ENCODE measurements around the gene PSMD12.
"Not testable (repeated sequence)": the region's sequence is repeated elsewhere in the genome, so short reads cannot be mapped to it uniquely, and the experiment has no call there.

Gene PSMD12

DNA sequence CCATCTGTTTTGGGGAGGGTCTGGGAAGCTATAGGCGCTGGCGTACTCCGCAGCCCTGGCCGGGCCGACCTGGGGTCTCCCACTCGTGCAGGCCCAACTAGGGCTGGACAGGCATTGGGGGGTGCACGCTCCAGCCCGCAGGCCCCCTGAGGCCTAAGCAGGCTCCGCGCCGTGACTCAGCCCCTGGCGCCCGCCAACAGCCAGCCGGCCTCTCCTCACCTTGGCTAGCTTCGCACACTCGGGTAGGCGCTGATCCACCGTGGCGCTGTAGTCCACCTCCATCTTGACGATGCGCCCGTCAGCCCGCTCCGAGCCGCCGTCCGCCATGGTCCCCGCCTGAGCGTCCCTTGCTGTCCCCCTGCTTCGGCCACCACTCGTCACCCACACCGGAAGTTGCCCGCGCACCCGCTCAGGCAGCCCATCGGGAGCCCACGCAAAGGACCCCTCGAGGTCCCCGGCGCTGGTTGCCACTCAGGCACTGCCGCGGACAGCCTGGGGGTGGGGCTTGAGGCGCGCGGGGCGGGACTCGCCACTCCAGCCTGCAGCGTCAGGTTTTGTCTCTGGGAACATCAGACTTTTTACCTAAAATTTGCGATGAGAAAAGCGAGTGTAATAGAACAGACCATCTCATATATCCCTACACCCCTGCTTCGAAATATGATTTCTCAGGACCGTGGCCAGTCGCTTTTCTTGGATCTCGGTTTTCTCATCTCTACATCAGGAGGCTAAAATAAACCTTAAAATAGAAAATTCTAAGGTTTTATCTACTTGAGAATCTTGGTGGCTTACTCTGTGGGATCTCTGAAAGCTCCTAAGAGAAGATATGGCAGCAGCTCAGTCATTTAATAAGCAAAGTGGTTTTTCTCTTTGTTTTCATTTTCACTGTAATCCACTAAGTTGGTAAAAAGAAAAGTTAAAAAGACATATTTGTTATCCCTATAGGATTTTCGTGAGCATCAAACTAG, at the start of gene PSMD12:
TSS of gene PSMD12 (minus strand) at position 385 of the 965 bp plus-strand sequence. CDS start at position 327, 58 bp downstream.
- peak; percentile 91 for DNase-seq (ENCODE audit: low spot score)

DNA sequence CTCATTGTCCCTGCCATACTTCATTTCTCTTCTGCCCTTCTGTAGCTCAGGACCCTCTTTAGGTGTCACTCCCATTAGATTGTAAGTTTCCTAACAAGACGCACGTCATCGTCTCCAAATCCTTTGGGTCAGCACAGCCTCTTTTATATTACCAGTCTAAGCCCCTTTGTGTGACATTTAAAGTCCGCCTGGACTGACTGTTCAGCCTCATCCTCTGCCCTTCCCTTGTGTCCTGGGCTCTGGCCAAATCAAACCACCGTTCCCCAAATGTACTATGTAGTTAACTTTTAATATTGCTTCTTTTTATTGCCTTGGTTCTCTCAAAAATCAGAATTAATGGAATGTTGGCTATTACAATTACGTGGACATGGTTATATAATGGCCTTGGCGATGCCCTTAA, 48.9 kb upstream of the PSMD12 start:
- DNase-seq (ENCODE audit: low spot score): no peak

DNA sequence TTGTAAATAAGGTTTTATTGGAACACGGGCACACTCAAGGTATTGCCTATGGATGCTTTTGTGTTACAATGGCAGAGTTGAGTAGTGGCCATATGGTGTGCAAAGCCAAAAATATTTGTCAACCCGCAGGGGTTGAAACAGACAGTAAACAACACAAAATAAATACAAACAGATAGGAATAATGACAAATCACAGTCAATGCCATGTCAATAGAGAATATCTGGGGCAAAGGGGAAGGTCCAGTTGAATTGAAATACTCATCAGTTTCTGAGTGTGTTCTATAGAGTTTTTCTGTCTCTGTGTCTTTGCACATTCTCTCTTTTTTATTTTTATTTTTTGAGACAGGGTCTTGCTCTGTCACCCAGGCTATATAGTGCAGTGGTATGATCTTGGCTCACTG, 48.2 kb upstream of the PSMD12 start:
- no peak for DNase-seq (ENCODE audit: low spot score)

GRCh38 chr17:67414130-67414529, 47.8 kb upstream of the PSMD12 start:
- DNase-seq (ENCODE audit: low spot score): no peak

GRCh38 chr17:67413388-67413787, 47.0 kb upstream of the PSMD12 start:
- no peak for DNase-seq (ENCODE audit: low spot score)

DNA sequence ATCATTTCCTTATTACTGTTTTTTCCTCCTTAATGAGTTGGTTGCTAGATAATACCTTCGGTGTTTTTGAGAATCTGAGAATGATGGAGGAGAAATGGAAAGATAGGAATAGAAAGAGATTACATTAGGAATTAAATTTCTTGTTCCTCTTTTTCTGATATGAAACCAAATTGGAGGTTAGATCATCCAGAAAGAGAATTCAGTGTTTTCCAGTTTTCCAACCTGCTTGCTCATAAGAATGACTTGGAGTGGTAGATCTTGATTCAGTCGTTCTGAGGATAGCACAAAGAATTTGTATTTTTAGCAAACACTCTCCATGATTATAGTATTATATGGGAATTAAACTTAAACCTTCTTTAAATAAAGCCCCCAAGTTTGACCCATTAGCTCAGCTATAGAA, 46.6 kb upstream of the PSMD12 start:
- DNase-seq (ENCODE audit: low spot score): no peak

GRCh38 chr17:67412032-67412431, 45.7 kb upstream of the PSMD12 start:
- no peak for DNase-seq (ENCODE audit: low spot score)

DNA sequence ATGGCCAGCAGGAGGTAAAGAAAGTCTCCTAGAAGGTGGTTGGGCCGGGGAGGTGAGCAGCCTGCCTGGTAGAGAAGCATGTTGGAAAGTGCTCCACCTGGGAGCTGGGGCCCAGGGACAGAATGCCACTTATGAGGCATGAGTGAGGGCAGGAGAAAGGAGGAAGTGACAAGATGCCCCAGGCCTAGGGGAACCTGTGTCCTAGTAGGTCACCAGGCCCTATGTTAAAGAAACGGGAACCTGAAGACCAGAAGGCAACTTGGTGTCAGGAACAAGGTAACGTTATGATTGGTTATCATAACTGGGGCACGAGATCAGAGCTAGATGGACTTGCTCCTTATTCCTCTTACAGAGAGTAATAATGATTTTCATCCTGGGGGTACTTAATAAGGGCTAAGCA, 45.0 kb upstream of the PSMD12 start:
- DNase-seq (ENCODE audit: low spot score): no peak

- not testable (repeated sequence) for DNase-seq (ENCODE audit: low spot score)
These were observed 42.1 kb upstream of the PSMD12 start for GRCh38 chr17:67408455-67408830.

- no peak for DNase-seq (ENCODE audit: low spot score)
These were observed 37.1 kb upstream of the PSMD12 start for GRCh38 chr17:67403483-67403882.

GRCh38 chr17:67403065-67403464, 36.7 kb upstream of the PSMD12 start:
- no peak for DNase-seq (ENCODE audit: low spot score)

DNA sequence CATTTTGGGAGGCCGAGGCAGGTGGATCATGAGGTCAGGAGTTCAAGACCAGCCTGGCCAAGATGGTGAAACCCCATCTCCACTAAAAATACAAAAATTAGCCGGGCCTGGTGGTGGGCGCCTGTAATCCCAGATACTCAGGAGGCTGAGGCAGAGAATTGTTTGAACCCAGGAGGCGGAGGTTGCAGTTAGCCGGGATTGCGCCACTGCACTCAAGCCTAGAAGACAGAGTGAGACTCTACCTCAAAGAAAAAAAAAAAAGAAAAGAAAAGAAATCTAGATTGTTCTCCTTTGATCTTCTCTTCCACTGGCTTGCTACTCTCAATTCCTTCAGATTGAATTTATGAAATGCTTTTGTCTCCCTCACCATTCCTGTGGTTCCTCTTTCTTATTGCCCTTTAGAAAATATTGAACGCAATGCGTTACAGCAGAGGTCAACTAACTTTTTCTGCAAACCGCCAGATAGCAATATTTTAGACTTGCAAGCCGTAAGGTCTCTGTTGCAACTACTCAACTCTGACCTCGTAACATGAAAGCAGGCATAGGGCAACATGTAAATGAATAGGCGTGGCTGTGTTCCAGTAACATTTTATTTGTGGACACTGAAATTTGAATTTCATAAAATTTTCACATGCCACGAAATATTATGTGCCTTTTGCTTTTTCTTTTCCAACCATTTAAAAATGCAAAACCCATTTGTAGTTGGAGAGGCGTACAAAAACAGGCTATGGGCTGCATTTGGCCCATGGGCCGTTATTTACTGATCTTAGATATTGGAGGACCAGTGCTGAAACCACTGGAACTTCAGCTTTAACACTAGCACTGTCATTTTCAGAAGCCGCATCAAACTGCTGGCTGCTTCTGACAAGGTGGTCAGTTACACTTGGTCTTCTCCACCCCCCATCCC, 35.5 kb upstream of the PSMD12 start:
- no peak for DNase-seq (ENCODE audit: low spot score)

DNA sequence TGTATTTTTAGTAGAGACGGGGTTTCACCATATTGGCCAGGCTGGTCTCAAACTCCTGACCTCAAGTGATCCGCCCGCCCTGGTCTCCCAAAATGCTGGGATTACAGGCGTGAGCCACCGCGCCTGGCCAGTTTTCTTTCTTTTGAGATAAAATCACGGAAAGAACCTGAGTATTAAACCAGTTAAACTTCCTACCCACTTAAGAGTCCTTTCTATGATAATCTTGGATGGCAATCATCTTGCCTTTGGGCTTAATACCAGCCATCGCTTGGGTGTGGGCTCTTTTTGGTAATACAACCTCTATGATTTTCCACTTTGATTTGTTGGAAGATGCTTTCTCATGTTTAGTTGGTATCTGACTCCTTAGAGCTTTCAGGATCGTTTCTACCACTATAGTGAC, 34.7 kb upstream of the PSMD12 start:
- DNase-seq (ENCODE audit: low spot score): no peak

DNA sequence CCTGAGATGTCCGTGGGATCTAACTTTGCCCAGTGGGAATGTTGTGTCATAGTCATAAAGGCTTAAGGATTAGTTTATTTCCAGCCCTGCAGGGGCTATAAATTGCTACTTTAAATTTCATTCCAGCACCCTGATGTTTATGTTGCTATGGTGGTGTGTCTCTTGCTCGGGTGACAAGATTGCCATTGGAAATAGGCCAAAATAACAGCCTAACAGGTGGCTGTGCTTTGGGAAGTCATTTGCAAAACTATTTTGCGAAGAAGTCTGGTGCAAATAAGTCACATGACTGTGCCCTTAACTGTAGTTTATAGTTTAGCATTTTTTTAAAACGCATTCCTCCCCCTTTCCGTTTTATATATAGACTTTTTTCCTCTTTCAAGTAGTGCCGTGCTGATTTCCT, 33.8 kb upstream of the PSMD12 start:
- no peak for DNase-seq (ENCODE audit: low spot score)

- no peak for DNase-seq (ENCODE audit: low spot score)
These were observed 33.3 kb upstream of the PSMD12 start for GRCh38 chr17:67399676-67400075.

- DNase-seq (ENCODE audit: low spot score): no peak
These were observed 27.5 kb upstream of the PSMD12 start for GRCh38 chr17:67393809-67394397.

DNA sequence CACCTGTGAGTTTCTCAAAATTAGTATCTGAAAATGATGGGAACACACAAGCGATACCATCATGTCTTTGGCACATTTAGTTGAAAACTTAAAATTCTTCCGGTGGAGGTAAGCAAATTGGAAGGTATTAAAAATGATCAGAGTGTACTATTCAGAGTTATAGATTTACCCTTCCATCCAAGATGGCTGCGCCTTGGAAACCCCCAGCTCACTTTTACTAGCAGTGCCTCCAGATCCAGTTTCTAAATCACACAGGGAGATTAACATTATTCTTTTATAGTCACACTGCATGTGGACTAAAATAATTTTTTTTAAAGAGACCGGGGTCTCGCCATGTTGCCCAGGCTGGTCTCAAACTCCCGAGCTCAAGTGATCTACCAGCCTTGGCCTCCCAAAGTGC, 25.7 kb upstream of the PSMD12 start:
- no peak for DNase-seq (ENCODE audit: low spot score)

DNA sequence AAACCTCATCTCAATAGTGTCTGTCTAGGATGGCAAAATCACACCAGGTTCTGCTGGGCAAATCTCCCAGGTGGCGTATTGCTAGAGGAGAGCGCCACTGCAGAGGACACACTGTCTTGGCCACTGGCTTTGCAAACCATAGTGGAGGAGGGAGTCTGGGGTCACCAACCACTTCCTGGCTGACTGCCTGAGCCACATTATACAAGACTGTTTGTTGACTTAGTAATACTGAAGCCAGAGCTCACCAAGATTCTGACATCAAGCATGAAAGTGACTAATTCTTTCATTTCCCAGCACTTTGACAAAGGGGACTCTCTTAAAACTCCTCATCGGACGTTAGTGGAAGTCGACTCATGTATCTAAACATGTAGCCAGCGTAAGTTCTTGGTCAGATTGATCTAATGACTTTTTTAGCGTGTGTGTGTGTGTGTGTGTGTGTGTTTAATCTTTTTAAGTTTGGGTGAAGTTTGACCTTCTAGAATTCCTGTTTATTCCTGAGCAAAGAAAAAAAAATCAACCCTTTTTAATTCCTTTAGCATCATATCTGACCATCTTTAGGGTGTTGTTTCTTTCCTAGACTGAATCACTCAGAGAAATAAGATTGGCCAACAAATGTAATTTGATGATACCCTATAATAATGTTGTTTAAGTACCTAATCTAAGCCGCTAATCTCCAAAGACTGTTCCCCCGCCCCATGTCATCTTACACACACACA, 24.4 kb upstream of the PSMD12 start:
- DNase-seq (ENCODE audit: low spot score): peak; percentile 66

DNA sequence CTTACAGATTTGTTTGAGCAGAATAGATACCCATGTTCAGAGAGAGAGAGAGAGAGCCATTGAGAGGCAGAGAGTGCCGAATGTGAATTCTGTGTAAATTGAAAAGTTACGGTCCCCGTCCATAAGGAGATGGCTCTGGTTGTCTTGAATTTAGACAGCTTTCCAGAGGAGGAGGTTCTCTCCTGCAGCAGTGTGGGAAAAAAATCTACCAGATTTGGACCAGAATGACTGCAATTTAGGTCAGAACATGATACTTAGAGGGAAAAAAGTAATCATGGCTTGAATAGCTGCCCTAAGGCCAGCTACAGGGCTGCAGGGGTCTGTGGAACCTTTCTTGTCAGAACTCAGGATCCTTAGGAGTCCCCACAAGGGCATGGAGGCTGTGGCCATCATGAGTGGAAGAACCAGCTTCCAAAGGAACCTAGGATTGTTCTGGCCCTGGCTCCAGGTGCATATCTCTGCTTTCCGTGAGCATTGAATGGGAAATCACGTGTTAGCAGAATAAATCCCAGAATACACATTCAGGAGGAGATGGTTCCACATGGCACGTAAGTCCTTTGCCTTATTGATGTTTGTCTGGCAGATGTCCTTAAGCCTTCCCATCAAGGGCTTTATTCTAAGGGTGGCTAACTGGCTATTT, 23.7 kb upstream of the PSMD12 start:
- DNase-seq (ENCODE audit: low spot score): no peak

- DNase-seq (ENCODE audit: low spot score): no peak
These were observed 22.6 kb upstream of the PSMD12 start for GRCh38 chr17:67388986-67389385.

GRCh38 chr17:67388536-67388935, 22.2 kb upstream of the PSMD12 start:
- DNase-seq (ENCODE audit: low spot score): not testable (repeated sequence)

All from globus pallidus (tissue), 1 donor.